NCI-H1105 treated with DMSO at 0.1 percent for 48 hours (cell line): ENCODE results near the gene SLC7A6OS.

Experiments
- DNase-seq: peaks from one replicate; lab custom pipeline; 2025; lab: John Stamatoyannopoulos, UW

Gene SLC7A6OS

GRCh38 chr16:68344252-68344651, 33.5 kb upstream of the SLC7A6OS start:
- DNase-seq, result no peak

DNA sequence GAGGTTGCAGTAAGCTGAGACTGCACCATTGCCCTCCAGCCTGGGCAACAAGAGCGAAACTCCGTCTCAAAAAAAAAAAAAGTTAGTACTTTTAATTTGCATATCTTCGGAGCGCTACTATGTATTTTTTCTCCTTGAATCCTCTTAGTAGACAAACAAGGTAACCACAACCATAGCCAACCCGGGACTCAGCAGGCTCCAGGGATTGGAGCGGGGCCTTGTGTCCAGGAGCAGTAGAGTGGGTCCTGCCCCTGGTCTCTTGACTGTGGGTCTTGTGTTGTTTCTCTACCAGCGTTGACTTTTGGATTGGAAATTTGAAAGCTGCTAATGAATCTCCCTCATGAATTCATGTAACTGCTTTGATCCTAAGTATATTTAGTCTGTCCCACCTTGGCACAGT, 32.4 kb upstream of the SLC7A6OS start:
- DNase-seq, result no peak

DNA sequence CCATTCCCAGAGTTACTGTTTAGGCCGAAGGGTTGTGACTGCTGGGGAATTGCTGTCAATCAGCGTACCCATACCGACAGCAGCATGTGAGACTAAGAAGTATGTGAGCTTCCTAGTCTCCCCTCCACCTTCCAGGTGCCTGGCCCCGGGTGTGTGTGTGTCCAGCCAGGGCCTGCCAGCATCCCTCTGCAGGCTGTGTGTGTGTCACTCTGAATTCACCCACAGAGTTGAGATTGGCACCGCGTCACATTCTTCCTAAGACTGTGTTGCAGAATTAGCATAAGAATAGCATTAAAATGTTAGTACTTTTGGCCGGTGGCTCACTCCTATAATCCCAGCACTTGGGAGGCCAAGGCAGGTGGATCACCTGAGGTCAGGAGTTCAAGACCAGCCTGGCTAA, 31.9 kb upstream of the SLC7A6OS start:
- DNase-seq, result no peak

GRCh38 chr16:68339214-68339613, 28.5 kb upstream of the SLC7A6OS start:
- no peak for DNase-seq

DNA sequence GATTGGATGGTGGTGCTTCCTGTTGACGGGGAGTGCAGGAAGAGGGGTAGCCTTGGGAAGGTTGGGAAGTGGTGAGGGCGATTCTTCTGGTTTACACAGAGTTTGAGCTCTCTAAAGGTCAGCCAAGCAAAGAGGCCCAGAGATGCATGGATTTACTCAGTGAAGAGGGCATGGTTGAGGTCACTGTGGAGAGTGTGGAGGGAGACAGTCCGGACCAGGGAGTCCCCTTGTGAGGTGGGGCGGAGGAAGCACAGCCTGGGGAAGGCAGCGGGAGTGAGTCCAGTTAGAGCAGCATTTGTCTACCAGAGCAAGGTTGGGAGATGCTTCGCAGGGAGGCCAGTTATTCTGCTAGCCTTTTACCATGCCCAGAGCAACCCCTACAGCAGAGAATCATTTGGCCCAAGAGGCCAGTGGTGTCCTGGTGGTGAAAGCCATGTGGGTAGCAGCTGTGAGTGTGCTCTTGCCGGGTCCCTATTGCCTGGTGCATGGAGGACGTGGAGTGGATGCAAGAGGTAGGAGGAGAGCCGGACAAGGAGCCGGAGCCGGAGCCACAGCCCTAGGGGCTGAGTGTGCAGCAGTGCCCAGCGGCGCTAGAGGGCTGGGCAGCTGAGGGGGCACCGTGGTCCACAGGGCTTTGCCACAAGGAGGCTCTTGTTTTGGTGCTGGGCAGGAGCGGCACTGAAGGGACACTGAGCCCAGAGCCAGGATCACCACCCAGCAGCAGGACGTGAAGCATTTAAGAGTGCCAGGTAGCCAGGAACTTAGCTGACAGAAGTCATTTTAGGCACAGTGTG, 27.8 kb upstream of the SLC7A6OS start:
- no peak for DNase-seq

GRCh38 chr16:68335175-68335574, 24.4 kb upstream of the SLC7A6OS start:
- no peak for DNase-seq

GRCh38 chr16:68332411-68333121, 21.8 kb upstream of the SLC7A6OS start:
- DNase-seq, result no peak

GRCh38 chr16:68331879-68332410, 21.2 kb upstream of the SLC7A6OS start:
- no peak for DNase-seq

- no peak for DNase-seq
Observed at GRCh38 chr16:68328860-68329390, 18.2 kb upstream of the SLC7A6OS start.

- DNase-seq, result peak; percentile 76
Observed at GRCh38 chr16:68328151-68328859, 17.6 kb upstream of the SLC7A6OS start.

DNA sequence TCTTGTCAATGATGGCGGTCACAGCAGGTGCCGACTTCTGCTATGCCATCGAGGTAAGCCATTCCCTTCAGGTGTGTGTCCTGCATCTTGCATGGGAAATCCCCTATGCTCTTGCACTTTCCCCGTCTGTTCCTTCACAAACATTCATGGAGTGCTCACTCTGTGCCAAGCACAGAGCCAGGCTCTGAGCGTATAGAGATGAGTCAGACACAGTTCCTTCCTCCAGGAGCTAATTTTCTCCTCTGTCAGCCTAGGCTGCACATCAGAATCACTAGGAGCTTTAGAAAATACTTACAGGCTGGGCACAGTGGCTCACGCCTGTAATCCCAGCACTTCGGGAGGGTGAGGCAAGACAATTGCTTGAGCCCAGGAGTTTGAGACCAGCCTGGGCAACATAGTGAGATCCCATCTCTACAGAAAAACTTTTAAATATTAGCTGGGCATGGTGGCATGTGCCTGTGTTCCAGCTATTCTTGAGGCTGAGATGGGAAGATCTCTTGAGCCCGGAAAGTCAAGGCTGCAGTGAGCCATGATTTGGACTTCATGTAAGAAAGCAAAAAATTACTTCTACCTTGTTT, 14.1 kb upstream of the SLC7A6OS start:
- no peak for DNase-seq

DNA sequence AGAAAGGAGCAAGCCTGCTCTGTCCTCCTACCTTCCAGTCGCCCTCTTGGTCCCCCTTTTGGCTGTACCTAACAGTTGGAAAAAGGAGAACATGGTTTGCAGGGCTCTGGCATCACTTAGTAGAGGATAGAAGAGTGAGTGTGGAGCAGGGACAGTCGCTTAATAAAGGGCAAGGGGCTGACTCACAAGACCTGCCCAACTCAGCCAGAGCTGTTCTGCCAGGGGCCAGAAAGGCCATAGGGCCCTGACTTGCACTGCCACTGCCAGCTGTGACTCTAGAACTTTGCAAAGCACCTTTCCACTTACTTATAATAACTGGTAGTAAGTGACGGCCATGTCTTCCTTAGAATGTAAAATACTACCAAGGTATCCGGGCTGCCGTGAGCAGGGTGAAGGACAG, 13.6 kb upstream of the SLC7A6OS start:
- no peak for DNase-seq

- no peak for DNase-seq
Observed at GRCh38 chr16:68319185-68319908, 8.6 kb upstream of the SLC7A6OS start.

GRCh38 chr16:68313116-68313515, 2.4 kb upstream of the SLC7A6OS start:
- DNase-seq, result no peak

- DNase-seq, result no peak
Observed at GRCh38 chr16:68310437-68310773, 341 bp downstream of the SLC7A6OS start.

- DNase-seq, result no peak
Observed at GRCh38 chr16:68309799-68310198, 947 bp downstream of the SLC7A6OS start.

DNA sequence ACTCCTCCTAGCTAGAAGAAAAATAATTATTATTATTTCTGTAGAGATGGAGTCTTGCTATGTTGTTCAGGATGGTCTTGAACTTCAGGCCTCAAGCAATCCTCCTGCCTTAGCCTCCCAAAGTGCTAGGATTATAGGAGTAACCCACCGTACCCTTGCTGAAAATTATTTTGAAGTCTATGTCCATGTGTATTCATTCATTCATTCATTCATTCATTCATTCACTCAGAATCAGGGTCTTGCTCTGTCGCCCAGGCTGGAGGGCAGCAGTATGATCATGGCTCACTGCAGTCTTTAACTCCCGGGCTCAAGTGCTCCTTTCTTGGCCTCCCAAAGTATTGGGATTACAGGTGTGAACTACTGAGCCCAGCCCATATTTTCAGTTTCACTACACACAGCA, 4.1 kb downstream of the SLC7A6OS start:
- DNase-seq, result no peak

GRCh38 chr16:68300734-68301459, 9.8 kb downstream of the SLC7A6OS start:
- no peak for DNase-seq

DNA sequence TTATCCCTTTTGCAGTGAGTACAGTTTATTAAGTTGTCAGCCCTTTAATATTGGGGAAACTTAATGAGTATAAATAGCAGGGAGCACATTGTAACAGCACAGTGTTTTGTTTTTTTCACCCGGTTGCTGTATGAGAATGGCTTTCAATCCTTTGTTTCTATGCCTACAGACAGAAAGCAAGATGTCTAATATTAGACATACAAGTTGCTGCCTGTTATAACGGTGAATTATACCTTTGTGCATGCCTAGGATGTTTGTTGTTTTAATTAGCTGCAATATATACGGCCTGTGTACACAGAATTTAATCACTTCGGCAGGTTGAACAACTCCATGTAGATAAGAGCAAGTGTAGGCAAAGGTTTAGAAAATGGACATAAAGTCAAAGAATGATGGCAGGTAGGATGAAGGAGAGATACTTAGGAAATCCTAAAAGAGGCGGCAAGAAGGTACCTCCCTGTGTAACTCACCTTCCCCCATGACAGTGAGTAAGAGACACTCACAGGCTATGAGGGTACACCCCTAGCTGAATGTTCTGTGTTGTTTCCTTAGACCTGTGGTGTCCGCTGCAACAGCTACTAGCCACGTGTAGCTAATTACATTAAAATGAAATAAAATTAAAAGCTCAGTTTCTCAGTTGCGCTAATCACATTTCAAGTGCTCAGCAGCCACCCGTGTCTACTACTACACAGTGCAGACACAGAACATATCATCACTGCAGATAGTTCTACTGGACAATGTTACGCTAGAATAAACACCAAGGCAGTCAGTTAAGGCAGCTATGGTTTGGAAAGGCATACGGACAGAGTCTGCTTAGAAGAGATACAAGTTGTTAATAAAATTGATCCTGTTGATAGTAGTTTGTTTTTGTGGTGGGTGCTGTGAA, 10.9 kb downstream of the SLC7A6OS start:
- DNase-seq, result peak; percentile 67
